Common myeloid progenitor, CD34-positive (primary cell): Measurements from ENCODE around the gene FHIT.

Experiments used
- CTCF ChIA-PET: fragments of 350-600 bp; sonication (Branson Sonifier 250); formaldehyde crosslinking; loops from one replicate; lab custom pipeline; 2021; ENCODE audit warnings: antibody characterized with exemption; lab: Charles Lee
- POLR2A ChIA-PET: fragments of 350-600 bp; sonication (Branson Sonifier 250); formaldehyde crosslinking; loops from one replicate; lab custom pipeline; 2021; ENCODE audit warnings: antibody characterized with exemption; lab: Charles Lee
- DNase-seq, 3 donors: peaks; one replicate each; pipeline versions ENCODE4 v3.0.0 to v3.0.0-alpha.2; 2013
- H3K27ac ChIP-seq, 2 experiments: 1 replicate in 1 of 2; 2 replicates in 1 of 2; pipeline ENCODE4 v1.7.0; 2013; ENCODE audit warnings: inconsistent platforms in 2 of 2, low read length in 2 of 2, mild to moderate bottlenecking in 2 of 2, low read depth in 1 of 2, moderate library complexity in 1 of 2; ENCODE audit not compliant: severe bottlenecking in 2 of 2, insufficient read depth in 1 of 2, poor library complexity in 1 of 2
- H3K27me3 ChIP-seq, 5 experiments: replicated peaks in 2 of 5; 1 replicate in 3 of 5; 2 replicates in 2 of 5; pipeline versions ENCODE4 v1.6.1 to v1.7.0; 2013; ENCODE audit warnings: low read length in 4 of 5, mild to moderate bottlenecking in 2 of 5, moderate library complexity in 2 of 5, inconsistent platforms in 1 of 5; ENCODE audit not compliant: insufficient read depth in 5 of 5, control insufficient read depth in 4 of 5
- H3K36me3 ChIP-seq, 4 experiments: 1 replicate in 2 of 4; 2 replicates in 2 of 4; pipeline versions ENCODE4 v1.6.1 to v1.7.0; 2013; ENCODE audit warnings: low read length in 3 of 4, control low read depth in 1 of 4, mild to moderate bottlenecking in 1 of 4; ENCODE audit not compliant: control insufficient read depth in 4 of 4, insufficient read depth in 4 of 4
- H3K4me1 ChIP-seq, 4 experiments: 1 replicate in 3 of 4; 2 replicates in 1 of 4; pipeline versions ENCODE4 v1.6.1 to v1.7.1; 2013; ENCODE audit warnings: low read length in 3 of 4, mild to moderate bottlenecking in 3 of 4, control low read depth in 1 of 4, inconsistent platforms in 1 of 4, moderate library complexity in 1 of 4; ENCODE audit not compliant: control insufficient read depth in 4 of 4, insufficient read depth in 4 of 4; ENCODE audit errors: control extremely low read depth in 1 of 4
- H3K4me3 ChIP-seq, 7 experiments: 1 replicate in 4 of 7; 2 replicates in 3 of 7; pipeline versions ENCODE4 v1.5.1 to v1.7.0; 2013; ENCODE audit warnings: mild to moderate bottlenecking in 7 of 7, low read length in 6 of 7, moderate library complexity in 6 of 7, inconsistent platforms in 2 of 7, low read depth in 2 of 7, control low read depth in 1 of 7; ENCODE audit not compliant: insufficient read depth in 4 of 7, control insufficient read depth in 1 of 7; ENCODE audit errors: extremely low read depth in 1 of 7
- H3K9me3 ChIP-seq, 5 experiments: 1 replicate in 4 of 5; 2 replicates in 1 of 5; pipeline versions ENCODE4 v1.6.1 to v1.7.1; 2013; ENCODE audit warnings: low read length in 4 of 5, mild to moderate bottlenecking in 2 of 5, inconsistent platforms in 1 of 5, low read depth in 1 of 5, moderate library complexity in 1 of 5; ENCODE audit not compliant: control insufficient read depth in 4 of 5, insufficient read depth in 2 of 5; ENCODE audit errors: control extremely low read depth in 1 of 5
- WGBS: methylation state at CpG from one replicate; pipeline ENCODE4 v1.1.5; 2013; ENCODE audit not compliant: insufficient coverage; 5-methylcytosine and 5-hydroxymethylcytosine counted together

Gene FHIT

GRCh38 chr3:59832702-59833101 is 1418.5 kb downstream of the FHIT start:
- no peak for DNase-seq
- Histone ChIP-seq H3K4me1 (no peaks in the 10 kb centered on the region), H3K27me3 (no peaks in the 10 kb centered on the region), H3K9me3 (peaks cover 0 to 9% (median 3%) of the 10 kb centered on the region in 5 experiments), H3K27ac (no peak overlapping the region), H3K4me3 (no peak overlapping the region), H3K36me3 (no peaks in the 10 kb centered on the region)
- POLR2A ChIA-PET, result no interaction called here
- WGBS, result 100% methylated on average over 2 of the region's 3 CpGs
- CTCF ChIA-PET, result no interaction called here

GRCh38 chr3:59832241-59832640 is 1419.0 kb downstream of the FHIT start:
- WGBS, result 89% methylated on average over 1 of the region's 3 CpGs
- Histone ChIP-seq H3K27ac (no peak overlapping the region), H3K9me3 (peaks cover 0 to 9% (median 3%) of the 10 kb centered on the region in 5 experiments), H3K27me3 (no peaks in the 10 kb centered on the region), H3K36me3 (no peaks in the 10 kb centered on the region), H3K4me3 (no peak overlapping the region), H3K4me1 (no peaks in the 10 kb centered on the region)
- ChIA-PET POLR2A (no interaction called here), CTCF (no interaction called here)
- no peak for DNase-seq

GRCh38 chr3:59831394-59831793 is 1419.9 kb downstream of the FHIT start:
- no peaks in the 10 kb centered on the region for H3K36me3 ChIP-seq
- H3K9me3 ChIP-seq, result peaks cover 0 to 9% (median 3%) of the 10 kb centered on the region in 5 experiments
- H3K27me3 ChIP-seq, result no peaks in the 10 kb centered on the region
- POLR2A ChIA-PET, result no interaction called here
- H3K4me3 ChIP-seq, result no peak overlapping the region
- CTCF ChIA-PET, result no interaction called here
- H3K4me1 ChIP-seq, result no peaks in the 10 kb centered on the region
- WGBS, result 100% methylated on average over 2 of the region's 2 CpGs
- no peak overlapping the region for H3K27ac ChIP-seq
- no peak for DNase-seq

GRCh38 chr3:59829527-59829926 is 1421.7 kb downstream of the FHIT start:
- ChIA-PET CTCF (no interaction called here), POLR2A (no interaction called here)
- Histone ChIP-seq H3K27ac (no peak overlapping the region), H3K4me1 (no peaks in the 10 kb centered on the region), H3K4me3 (no peak overlapping the region), H3K27me3 (no peaks in the 10 kb centered on the region), H3K36me3 (no peaks in the 10 kb centered on the region), H3K9me3 (peaks cover 0 to 7% (median 3%) of the 10 kb centered on the region in 5 experiments)
- DNase-seq, result no peak
- WGBS, result 100% methylated on average over 1 of the region's 1 CpG

- no peaks in the 10 kb centered on the region for H3K4me1 ChIP-seq
- no CpG with 5 or more reads among the region's 1 CpG for WGBS
- no peaks in the 10 kb centered on the region for H3K36me3 ChIP-seq
- no peak for DNase-seq
- CTCF ChIA-PET, result interaction anchor here (1.4 kb wide), 1 partner anchor 13 kb away, joined by 3 read pairs; no protein-coding TSS in a partner anchor
- no peaks in the 10 kb centered on the region for H3K9me3 ChIP-seq
- H3K27me3 ChIP-seq, result no peaks in the 10 kb centered on the region
- no peak overlapping the region for H3K27ac ChIP-seq
- POLR2A ChIA-PET, result no interaction called here
- H3K4me3 ChIP-seq, result no peak overlapping the region
These were observed 1426.4 kb downstream of the FHIT start for GRCh38 chr3:59824876-59825275.

- H3K4me1 ChIP-seq, result peaks cover 0 to 12% (median 5%) of the 10 kb centered on the region in 4 experiments
- H3K9me3 ChIP-seq, result no peaks in the 10 kb centered on the region
- H3K4me3 ChIP-seq, result no peak overlapping the region
- no peaks in the 10 kb centered on the region for H3K36me3 ChIP-seq
- H3K27me3 ChIP-seq, result no peaks in the 10 kb centered on the region
- ChIA-PET CTCF (no interaction called here), POLR2A (no interaction called here)
- H3K27ac ChIP-seq, result no peak overlapping the region
- DNase-seq, result no peak
- no CpG with 5 or more reads among the region's 1 CpG for WGBS
These were observed 1430.0 kb downstream of the FHIT start for GRCh38 chr3:59821274-59821673.

- no peaks in the 10 kb centered on the region for H3K36me3 ChIP-seq
These were observed 1430.8 kb downstream of the FHIT start for GRCh38 chr3:59820352-59820934.

More at GRCh38 chr3:59820352-59820934, 1430.8 kb downstream of the FHIT start:
- Histone ChIP-seq H3K4me1 (peaks cover 0 to 12% (median 5%) of the 10 kb centered on the region in 4 experiments), H3K4me3 (no peak overlapping the region), H3K9me3 (no peaks in the 10 kb centered on the region), H3K27ac (no peak overlapping the region), H3K27me3 (no peaks in the 10 kb centered on the region)
- no peak for DNase-seq
- POLR2A ChIA-PET, result no interaction called here
- 100% methylated on average over 1 of the region's 3 CpGs for WGBS
- CTCF ChIA-PET, result no interaction called here
